Measurements from ENCODE around the gene GTSE1. TPM values are rescaled to one million over a fixed set of nuclear protein-coding genes. Genes with fewer than 3 reads are reported as not detected.

Gene GTSE1
- total RNA-seq, 2 donors from 2014 or later = 39.5 to 59.5 TPM

GRCh38 chr22:46349238-46349637 lies 52.6 kb downstream of the GTSE1 start:
- Histone ChIP-seq H3K9ac (ENCODE audit: extremely low read depth, low read length, poor library complexity, severe bottlenecking) (no peak overlapping the region), H3K27ac (ENCODE audit: low read depth, low read length) (no peak overlapping the region), H3K9me3 (ENCODE audit: control insufficient read depth, low read length) (no peaks in the 10 kb centered on the region), H3K4me1 (ENCODE audit: control insufficient read depth, insufficient read depth, low read length) (no peaks in the 10 kb centered on the region), H3K4me3 (ENCODE audit: low read length) (no peak overlapping the region), H3K27me3 (ENCODE audit: control insufficient read depth, insufficient read depth, low read length, poor library complexity, severe bottlenecking) (no peaks in the 10 kb centered on the region), H3K36me3 (ENCODE audit: control insufficient read depth, insufficient read depth, low read length) (peaks cover 88% of the 10 kb centered on the region)
- H3K4me1 Mint-ChIP-seq = no peaks in the 10 kb centered on the region
- peaks cover 81% of the 10 kb centered on the region for H3K36me3 Mint-ChIP-seq (ENCODE audit: low read depth)
- no peak overlapping the region for H3K27ac Mint-ChIP-seq
- no peak for TF ChIP-seq CTCF (conservative IDR thresholded peaks at IDR 0.05)
- H3K4me3 Mint-ChIP-seq = no peak overlapping the region
- no peaks in the 10 kb centered on the region for H3K27me3 Mint-ChIP-seq (ENCODE audit: insufficient read depth)
- no peaks in the 10 kb centered on the region for H3K9me3 Mint-ChIP-seq
- 97 to 99% methylated on average over 16 to 18 of the region's 18 CpGs for WGBS, 2 experiments (ENCODE audit: insufficient coverage in 1 of 2, insufficient read length in 1 of 2)
- no peak for DNase-seq

GRCh38 chr22:46349681-46350080 lies 53.0 kb downstream of the GTSE1 start:
- Histone ChIP-seq H3K4me1 (ENCODE audit: control insufficient read depth, insufficient read depth, low read length) (no peaks in the 10 kb centered on the region), H3K4me3 (ENCODE audit: low read length) (no peak overlapping the region), H3K27me3 (ENCODE audit: control insufficient read depth, insufficient read depth, low read length, poor library complexity, severe bottlenecking) (no peaks in the 10 kb centered on the region), H3K9ac (ENCODE audit: extremely low read depth, low read length, poor library complexity, severe bottlenecking) (no peak overlapping the region), H3K27ac (ENCODE audit: low read depth, low read length) (no peak overlapping the region), H3K9me3 (ENCODE audit: control insufficient read depth, low read length) (no peaks in the 10 kb centered on the region), H3K36me3 (ENCODE audit: control insufficient read depth, insufficient read depth, low read length) (peaks cover 86% of the 10 kb centered on the region)
- Mint-ChIP-seq H3K4me1 (no peaks in the 10 kb centered on the region), H3K4me3 (no peak overlapping the region), H3K27ac (no peak overlapping the region), H3K27me3 (ENCODE audit: insufficient read depth) (no peaks in the 10 kb centered on the region), H3K36me3 (ENCODE audit: low read depth) (peaks cover 78% of the 10 kb centered on the region), H3K9me3 (no peaks in the 10 kb centered on the region)
- DNase-seq = no peak
- WGBS, 2 experiments (ENCODE audit: insufficient coverage in 1 of 2, insufficient read length in 1 of 2) = 90% methylated on average over 5 to 6 of the region's 6 CpGs
- TF ChIP-seq CTCF (conservative IDR thresholded peaks at IDR 0.05) = no peak

- Histone ChIP-seq H3K4me1 (ENCODE audit: control insufficient read depth, insufficient read depth, low read length) (no peaks in the 10 kb centered on the region), H3K27ac (ENCODE audit: low read depth, low read length) (no peak overlapping the region), H3K9me3 (ENCODE audit: control insufficient read depth, low read length) (no peaks in the 10 kb centered on the region), H3K36me3 (ENCODE audit: control insufficient read depth, insufficient read depth, low read length) (peaks cover 88% of the 10 kb centered on the region), H3K27me3 (ENCODE audit: control insufficient read depth, insufficient read depth, low read length, poor library complexity, severe bottlenecking) (no peaks in the 10 kb centered on the region), H3K9ac (ENCODE audit: extremely low read depth, low read length, poor library complexity, severe bottlenecking) (no peak overlapping the region), H3K4me3 (ENCODE audit: low read length) (no peak overlapping the region)
- Mint-ChIP-seq H3K27ac (no peak overlapping the region), H3K4me3 (no peak overlapping the region), H3K36me3 (ENCODE audit: low read depth) (peaks cover 77% of the 10 kb centered on the region), H3K9me3 (no peaks in the 10 kb centered on the region), H3K4me1 (no peaks in the 10 kb centered on the region), H3K27me3 (ENCODE audit: insufficient read depth) (no peaks in the 10 kb centered on the region)
- no peak for DNase-seq
- TF ChIP-seq CTCF (conservative IDR thresholded peaks at IDR 0.05) = no peak
- WGBS, 2 experiments (ENCODE audit: insufficient coverage in 1 of 2, insufficient read length in 1 of 2) = 93 to 96% methylated on average over 7 of the region's 7 CpGs
These were observed 53.5 kb downstream of the GTSE1 start for GRCh38 chr22:46350121-46350520.

All from endodermal cell (in vitro differentiated cells).